Right ventricle myocardium superior (tissue), 1 donor: Measurements from ENCODE around the gene GXYLT1. TPM values are rescaled to one million over a fixed set of nuclear protein-coding genes. Genes with fewer than 3 reads are reported as not detected.
"Not testable (repeated sequence)": the region's sequence is repeated elsewhere in the genome, so short reads cannot be mapped to it uniquely, and the experiment has no call there.

Experiments used
- ATAC-seq: fragments of 200-7000 bp; cut with Tn5 transposase; one replicate; pipeline ENCODE4 v1.9.1; 2020; ENCODE audit warnings: mild to moderate bottlenecking; ENCODE audit not compliant: poor library complexity
- DNase-seq: peaks from one replicate; pipeline ENCODE4 v3.0.0-alpha.2; 2020
- intact Hi-C: fragments of 100-400 bp; cut with DNase I; formaldehyde crosslinking; loops from one replicate; pipeline ENCODE4 v1.11.2; 2022
- long read RNA-seq: library from polyadenylated mRNA; unstranded; transcript quantifications from one replicate; pipeline ENCODE4 v2.0.0, GENCODE V29; 2021
- total RNA-seq: library from RNA; stranded (reverse); fragmentation: NEBNext Ultra II Directional; extraction: Animal tissue kit (Norgen Biotek cat#: 25700); gene quantifications from one replicate; pipeline ENCODE4 v1.2.1, GENCODE V29; 2021
- donor health status: DM: no; HTN: yes; CAD: no; lungs with severe emphysema.

Gene GXYLT1, protein sequence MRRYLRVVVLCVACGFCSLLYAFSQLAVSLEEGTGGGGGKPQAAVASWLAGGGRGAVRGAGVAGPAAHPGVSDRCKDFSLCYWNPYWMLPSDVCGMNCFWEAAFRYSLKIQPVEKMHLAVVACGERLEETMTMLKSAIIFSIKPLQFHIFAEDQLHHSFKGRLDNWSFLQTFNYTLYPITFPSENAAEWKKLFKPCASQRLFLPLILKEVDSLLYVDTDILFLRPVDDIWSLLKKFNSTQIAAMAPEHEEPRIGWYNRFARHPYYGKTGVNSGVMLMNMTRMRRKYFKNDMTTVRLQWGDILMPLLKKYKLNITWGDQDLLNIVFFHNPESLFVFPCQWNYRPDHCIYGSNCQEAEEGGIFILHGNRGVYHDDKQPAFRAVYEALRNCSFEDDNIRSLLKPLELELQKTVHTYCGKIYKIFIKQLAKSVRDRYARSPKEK
- total RNA-seq = 4.3 TPM
- long read RNA-seq, full-length matches to known transcripts = 6 of 7 reads
- long read RNA-seq, partial matches to known transcripts = 0 of 7 reads
- long read RNA-seq, other reads (novel, unspliced or antisense) = 1 of 7 reads

- peak; percentile 96 for DNase-seq
- intact Hi-C loops = loop anchor here (5.0 kb wide), 1 partner anchor 93 kb away; the partner anchor contains the start of gene YAF2
- ATAC-seq = peak; percentile 99
These were observed at the start of gene GXYLT1 for GRCh38 chr12:42144408-42145196. Gene GXYLT1, minus strand, starts transcription at chr12:42144874. Its CDS starts 228 bp downstream, at chr12:42144646.

GRCh38 chr12:42192686-42193085 lies 48.0 kb upstream of the GXYLT1 start:
- intact Hi-C loops = no loop called here
- DNase-seq (no peak), ATAC-seq (no peak)

GRCh38 chr12:42192258-42192657 lies 47.6 kb upstream of the GXYLT1 start:
- no peak for DNase-seq
- intact Hi-C loops = no loop called here
- ATAC-seq = no peak

DNA sequence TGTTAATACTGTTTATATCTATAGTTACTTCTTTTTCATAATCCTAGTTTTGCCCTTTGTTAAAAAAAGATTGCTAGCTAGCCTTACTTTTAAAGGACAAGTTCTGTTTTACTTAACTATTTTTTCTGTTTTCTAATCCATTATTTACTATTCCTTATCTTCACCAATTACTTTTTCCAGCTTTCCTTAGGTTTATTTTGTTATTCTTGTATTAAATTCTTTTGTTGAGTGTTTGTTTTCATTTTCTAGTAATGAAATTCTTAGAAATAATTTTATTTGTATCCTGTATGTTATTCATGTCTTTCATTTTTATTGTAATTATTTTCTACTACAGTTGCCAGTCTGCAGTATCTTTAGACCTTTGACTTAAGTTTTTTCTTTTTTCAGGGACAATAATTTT lies 45.7 kb upstream of the GXYLT1 start:
- no peak for ATAC-seq
- intact Hi-C loops = no loop called here
- DNase-seq = no peak

DNA sequence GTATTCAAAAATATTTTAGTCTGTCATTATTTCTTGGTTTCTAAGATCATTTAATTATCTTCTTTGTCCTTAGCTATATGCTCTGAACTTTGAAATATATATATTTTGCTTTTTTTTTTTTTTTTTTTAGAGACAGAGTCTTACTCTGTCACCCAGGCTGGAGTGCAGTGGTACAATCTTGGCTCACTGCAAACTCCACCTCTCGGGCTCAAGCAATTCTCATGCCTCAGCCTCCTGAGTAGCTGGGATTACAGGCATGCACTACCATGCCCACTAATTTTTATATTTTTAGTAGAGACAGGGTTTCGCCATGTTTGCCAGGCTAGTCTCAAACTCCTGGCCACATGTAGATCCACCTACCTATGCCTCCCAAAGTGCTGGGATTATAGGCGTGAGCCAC lies 43.6 kb upstream of the GXYLT1 start:
- intact Hi-C loops, DNase-seq, ATAC-seq: not testable (repeated sequence)

DNA sequence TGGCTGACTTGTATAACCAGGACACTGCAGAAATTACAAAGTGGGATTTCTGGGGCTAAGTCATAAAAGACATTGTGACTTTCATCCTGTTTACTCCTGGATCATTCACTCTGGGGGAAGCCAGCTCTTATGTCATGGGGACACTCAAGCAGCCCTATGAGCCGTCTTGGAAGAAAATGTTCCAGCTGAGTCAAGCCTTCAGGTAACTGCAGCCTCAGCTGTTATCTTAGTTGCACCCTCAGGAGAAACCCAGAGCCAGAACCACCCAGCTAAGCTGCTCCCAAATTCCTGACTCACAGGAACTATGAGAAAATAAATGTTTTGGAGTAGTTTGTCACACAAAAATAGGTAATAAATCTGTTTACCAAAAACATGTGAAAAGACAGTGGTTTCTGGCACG lies 43.1 kb upstream of the GXYLT1 start:
- intact Hi-C loops = no loop called here
- DNase-seq (no peak), ATAC-seq (no peak)

DNA sequence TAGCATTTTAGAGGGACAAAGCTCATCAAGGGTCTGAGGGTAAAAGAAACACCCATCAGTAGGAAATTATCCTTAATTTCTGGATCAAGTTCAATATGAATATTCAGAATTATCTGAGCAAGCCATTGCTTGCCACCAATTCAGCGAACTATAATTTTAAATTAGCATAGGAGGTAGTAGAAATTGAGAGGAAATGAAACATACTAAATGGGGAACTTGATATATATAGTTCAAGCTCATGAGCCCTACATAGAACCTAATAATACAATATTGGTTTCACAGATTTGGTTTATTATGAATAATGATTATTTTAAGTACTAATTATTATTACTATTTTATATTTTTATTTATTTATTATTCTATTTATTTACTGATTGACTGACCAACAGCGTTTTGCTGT lies 42.1 kb upstream of the GXYLT1 start:
- DNase-seq = no peak
- intact Hi-C loops = no loop called here

DNA sequence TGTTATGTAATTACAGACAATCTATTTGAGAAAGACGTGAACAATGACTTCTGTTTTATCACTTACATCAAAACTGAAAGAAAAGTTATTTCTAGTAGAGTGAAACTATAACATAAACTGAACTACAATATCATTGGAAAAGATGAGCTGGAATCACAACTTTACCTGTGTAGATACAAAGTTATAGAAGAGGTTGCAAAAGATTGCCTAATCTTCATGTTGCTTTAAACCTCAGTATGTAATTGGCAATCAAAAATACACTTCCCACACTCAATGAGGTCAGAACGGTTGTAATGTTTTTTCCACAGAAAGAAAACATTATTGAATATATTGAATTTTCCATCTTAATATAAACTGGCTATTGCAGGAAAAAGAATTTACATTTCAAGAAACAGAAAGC lies 37.7 kb upstream of the GXYLT1 start:
- DNase-seq = no peak
- intact Hi-C loops = no loop called here
- ATAC-seq = no peak

More for the DNA sequence above, 42.1 kb upstream of the GXYLT1 start:
- no peak for ATAC-seq

DNA sequence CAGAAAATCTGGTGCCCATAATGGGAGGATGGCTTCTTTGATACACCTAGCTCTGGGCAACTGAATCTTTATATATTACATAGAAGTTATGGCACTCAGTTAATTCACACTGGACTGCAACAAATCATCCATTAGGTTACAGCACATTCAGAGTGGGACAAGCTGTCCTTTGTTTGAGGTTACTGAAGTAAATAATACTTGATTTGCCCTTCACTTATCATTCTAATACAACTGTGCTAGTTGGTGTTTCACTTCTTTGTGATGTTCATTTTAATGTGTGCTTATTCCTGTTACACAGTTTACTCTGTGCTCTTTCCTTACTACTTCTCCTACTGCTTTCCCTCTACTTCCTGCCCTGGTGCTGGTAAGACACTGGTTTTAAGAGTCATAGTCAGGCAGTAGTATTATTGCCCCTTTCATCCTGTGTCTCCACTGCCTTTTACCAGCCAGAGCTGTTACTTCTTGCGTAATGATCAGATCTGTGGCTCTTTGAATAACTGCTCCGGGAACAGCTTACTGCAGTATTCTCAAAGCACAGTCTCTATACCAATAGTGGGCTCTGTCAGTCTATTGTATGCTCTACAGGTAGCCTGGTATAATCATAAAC lies 36.4 kb upstream of the GXYLT1 start:
- peak; percentile 56 for ATAC-seq

GRCh38 chr12:42178101-42178500 lies 33.4 kb upstream of the GXYLT1 start:
- ATAC-seq = no peak
- intact Hi-C loops = no loop called here
- DNase-seq = no peak

More for the DNA sequence above, 36.4 kb upstream of the GXYLT1 start:
- no peak for DNase-seq
- intact Hi-C loops = no loop called here

GRCh38 chr12:42174978-42175377 lies 30.3 kb upstream of the GXYLT1 start:
- DNase-seq = no peak
- ATAC-seq = no peak
- intact Hi-C loops = no loop called here

DNA sequence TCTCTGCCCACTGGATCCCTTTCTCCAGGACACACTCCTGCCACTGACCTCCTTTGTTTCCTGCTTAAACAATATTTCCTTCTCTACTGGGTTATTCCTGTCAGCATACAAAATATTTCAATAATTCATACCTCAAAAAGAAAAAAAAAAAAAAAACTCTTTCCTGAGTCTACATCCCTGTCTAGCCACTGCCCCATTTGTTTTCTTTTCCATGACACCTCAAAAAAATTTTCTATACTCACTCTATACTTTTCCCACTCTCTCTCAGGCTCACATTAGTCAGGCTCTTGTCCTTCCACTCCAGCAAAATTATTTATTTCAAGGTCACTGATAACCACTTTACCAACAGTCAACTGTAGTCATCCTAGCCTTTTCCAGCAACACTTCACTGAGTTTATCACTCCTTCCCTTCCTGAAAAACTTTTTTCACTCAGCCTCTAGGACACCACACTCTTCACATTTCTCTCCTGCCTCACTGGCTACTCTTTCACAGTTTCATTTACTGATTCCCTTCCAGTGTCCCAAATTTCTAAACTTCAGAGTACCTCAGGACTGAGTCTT lies 29.4 kb upstream of the GXYLT1 start:
- no peak for DNase-seq
- ATAC-seq = peak; percentile 30
- intact Hi-C loops = no loop called here

GRCh38 chr12:42172441-42173210 lies 28.0 kb upstream of the GXYLT1 start:
- DNase-seq (no peak), ATAC-seq (peak; percentile 42)
- intact Hi-C loops = no loop called here

DNA sequence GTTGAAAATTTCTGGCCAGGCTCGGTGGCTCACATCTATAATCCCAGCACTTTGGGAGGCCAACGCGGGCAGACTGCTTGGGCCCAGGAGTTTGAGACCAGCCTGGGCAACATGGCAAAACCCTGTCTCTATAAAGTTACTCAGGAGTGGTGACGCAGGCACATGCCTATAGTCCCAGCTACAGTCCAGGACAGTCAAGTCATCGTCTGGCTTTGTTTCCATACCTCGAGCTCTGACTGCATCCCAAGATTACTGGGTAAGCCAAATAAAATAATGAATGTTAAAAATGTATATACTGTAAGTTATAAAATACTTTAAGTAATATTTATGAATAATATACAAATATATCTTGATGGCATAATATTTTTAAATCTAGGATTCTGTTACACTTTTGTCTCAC lies 23.0 kb upstream of the GXYLT1 start:
- ATAC-seq (no peak), DNase-seq (no peak)
- intact Hi-C loops = no loop called here

GRCh38 chr12:42166501-42166900 lies 21.8 kb upstream of the GXYLT1 start:
- intact Hi-C loops = no loop called here
- ATAC-seq (no peak), DNase-seq (no peak)

GRCh38 chr12:42163913-42164312 lies 19.2 kb upstream of the GXYLT1 start:
- DNase-seq = no peak
- intact Hi-C loops = no loop called here
- ATAC-seq = no peak

- intact Hi-C loops = no loop called here
- ATAC-seq (peak; percentile 22), DNase-seq (no peak)
These were observed 18.3 kb upstream of the GXYLT1 start for GRCh38 chr12:42162965-42163364.

DNA sequence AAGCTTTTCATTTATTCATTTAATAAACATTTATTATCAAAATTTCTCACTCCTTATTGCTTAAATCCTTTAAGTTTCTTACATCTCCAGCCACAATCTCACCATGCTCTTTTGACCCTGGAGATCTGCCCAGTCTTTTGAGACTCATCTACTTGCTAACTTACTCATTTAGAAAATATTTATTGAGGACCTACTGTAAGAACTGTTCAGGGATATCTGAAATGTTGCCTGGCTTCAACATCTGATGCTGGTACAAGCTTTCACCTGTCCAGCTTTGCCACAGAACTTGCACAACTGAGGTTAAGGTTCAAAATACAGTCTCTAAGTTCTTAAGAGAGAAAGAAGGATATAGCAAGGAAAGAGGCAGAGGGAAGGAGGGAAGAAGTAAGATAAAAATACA lies 17.5 kb upstream of the GXYLT1 start:
- no peak for ATAC-seq
- intact Hi-C loops = no loop called here

More for the DNA sequence above, 17.5 kb upstream of the GXYLT1 start:
- no peak for DNase-seq
